WTC11 (cell line): Measurements from ENCODE around the gene TTN. TPM values are rescaled to one million over a fixed set of nuclear protein-coding genes. Genes with fewer than 3 reads are reported as not detected.

Source experiments
- ATAC-seq: fragments of 200-7000 bp; cut with Tn5 transposase; 2 replicates; pipeline ENCODE4 v1.10.0; 2021; ENCODE audit warnings: mild to moderate bottlenecking, moderate library complexity
- CTCF ChIA-PET: fragments of 300-600 bp; sonication (Branson Sonifier 250); formaldehyde crosslinking; loops from one replicate; lab custom pipeline; 2021; ENCODE audit warnings: antibody characterized with exemption; lab: Charles Lee
- POLR2A ChIA-PET: fragments of 350-600 bp; sonication (Branson Sonifier 250); formaldehyde crosslinking; loops from one replicate; lab custom pipeline; 2021; ENCODE audit warnings: antibody characterized with exemption; lab: Charles Lee
- DNase-seq: peaks from one replicate; pipeline ENCODE4 v3.0.0; 2021; ENCODE audit warnings: low spot score
- H3K27ac Mint-ChIP-seq: 2 replicates; pipeline ENCODE4 v1.8.0; 2021; ENCODE audit warnings: mixed read lengths
- H3K27me3 Mint-ChIP-seq: 2 replicates; pipeline ENCODE4 v1.8.0; 2021; ENCODE audit warnings: low read depth, mild to moderate bottlenecking, moderate library complexity, mixed read lengths
- H3K36me3 Mint-ChIP-seq: 2 replicates; pipeline ENCODE4 v1.8.0; 2021; ENCODE audit warnings: mixed read lengths
- H3K4me1 Mint-ChIP-seq: 2 replicates; pipeline ENCODE4 v1.8.0; 2022; ENCODE audit warnings: mixed read lengths
- H3K4me3 Mint-ChIP-seq: 2 replicates; pipeline ENCODE4 v1.8.0; 2021; ENCODE audit warnings: mild to moderate bottlenecking, moderate library complexity, mixed read lengths
- H3K9me3 Mint-ChIP-seq: 2 replicates; pipeline ENCODE4 v1.8.0; 2021; ENCODE audit warnings: mixed read lengths
- ATF1 ChIP-seq: sonication (generic); formaldehyde crosslinking; IDR thresholded peaks from 2 replicates; pipeline ENCODE4 v1.8.1; 2023; ENCODE audit warnings: mild to moderate bottlenecking, moderate library complexity, missing genetic modification reagents
- CREM ChIP-seq: sonication (generic); formaldehyde crosslinking; IDR thresholded peaks from 2 replicates; pipeline ENCODE4 v1.8.1; 2022; ENCODE audit warnings: mild to moderate bottlenecking, missing genetic modification reagents, moderate library complexity
- EMX1 ChIP-seq: fragments of 250-450 bp; sonication (Bioruptor Pico); IDR thresholded peaks from 2 replicates; pipeline ENCODE4 v1.8.0; 2021; ENCODE audit warnings: mild to moderate bottlenecking
- ETV6 ChIP-seq: sonication (generic); formaldehyde crosslinking; IDR thresholded peaks from 2 replicates; pipeline ENCODE4 v1.8.1; 2022; ENCODE audit warnings: mild to moderate bottlenecking, missing genetic modification reagents
- GABPB1 ChIP-seq: sonication (generic); formaldehyde crosslinking; IDR thresholded peaks from 2 replicates; pipeline ENCODE4 v1.8.1; 2023; ENCODE audit warnings: mild to moderate bottlenecking, missing genetic modification reagents
- GRHL2 ChIP-seq: fragments of 250-450 bp; sonication (Bioruptor Pico); IDR thresholded peaks from 2 replicates; pipeline ENCODE4 v1.8.0; 2022; ENCODE audit warnings: mild to moderate bottlenecking, moderate library complexity; ENCODE audit not compliant: insufficient replicate concordance, severe bottlenecking
- KAT7 ChIP-seq: sonication (generic); formaldehyde crosslinking; IDR thresholded peaks from 2 replicates; pipeline ENCODE4 v1.8.1; 2023; ENCODE audit warnings: missing genetic modification reagents, mild to moderate bottlenecking, borderline replicate concordance
- NR2C2 ChIP-seq: sonication (generic); formaldehyde crosslinking; IDR thresholded peaks from 2 replicates; pipeline ENCODE4 v1.8.0; 2022; ENCODE audit warnings: mild to moderate bottlenecking, missing genetic modification reagents
- SMAD3 ChIP-seq: sonication (generic); formaldehyde crosslinking; IDR thresholded peaks from 2 replicates; pipeline ENCODE4 v1.8.0; 2022; ENCODE audit warnings: missing genetic modification reagents, mild to moderate bottlenecking, borderline replicate concordance
- SOX15 ChIP-seq: fragments of 250-450 bp; sonication (Bioruptor Pico); IDR thresholded peaks from 2 replicates; pipeline ENCODE4 v1.9.0; 2021; ENCODE audit warnings: mild to moderate bottlenecking
- TEAD1 ChIP-seq: sonication (generic); formaldehyde crosslinking; IDR thresholded peaks from 2 replicates; pipeline ENCODE4 v1.8.0; 2022; ENCODE audit warnings: mild to moderate bottlenecking, missing genetic modification reagents
- TEAD4 ChIP-seq: sonication (generic); formaldehyde crosslinking; IDR thresholded peaks from 2 replicates; pipeline ENCODE4 v1.8.0; 2022; ENCODE audit warnings: mild to moderate bottlenecking, missing genetic modification reagents
- ZBTB21 ChIP-seq: sonication (generic); formaldehyde crosslinking; IDR thresholded peaks from 2 replicates; pipeline ENCODE4 v1.8.1; 2023; ENCODE audit warnings: mild to moderate bottlenecking, missing genetic modification reagents, borderline replicate concordance
- ZNF121 ChIP-seq: sonication (generic); formaldehyde crosslinking; IDR thresholded peaks from 2 replicates; pipeline ENCODE4 v1.8.0; 2023; ENCODE audit warnings: missing genetic modification reagents
- ZNF263 ChIP-seq: sonication (generic); formaldehyde crosslinking; IDR thresholded peaks from 2 replicates; pipeline ENCODE4 v1.8.1; 2022; ENCODE audit warnings: low read depth, mild to moderate bottlenecking, moderate library complexity, missing genetic modification reagents
- ZNF416 ChIP-seq: fragments of 250-450 bp; sonication (Bioruptor Pico); IDR thresholded peaks from 2 replicates; pipeline ENCODE4 v1.9.0; 2021; ENCODE audit warnings: mild to moderate bottlenecking, inconsistent platforms
- ZNF671 ChIP-seq: fragments of 250-450 bp; sonication (Bioruptor Pico); IDR thresholded peaks from 2 replicates; pipeline ENCODE4 v1.8.0; 2021; ENCODE audit warnings: mild to moderate bottlenecking
- total RNA-seq: library from RNA; stranded (reverse); gene quantifications from 3 replicates; pipeline ENCODE4 v1.2.3, GENCODE V29; 2021
- TF ChIP-seq, protein P1 (sequence below): sonication (generic); formaldehyde crosslinking; IDR thresholded peaks from 2 replicates; pipeline ENCODE4 v1.8.0; 2022; ENCODE audit warnings: mild to moderate bottlenecking, missing genetic modification reagents
- TF ChIP-seq, protein P2 (sequence below): sonication (generic); formaldehyde crosslinking; IDR thresholded peaks from 2 replicates; pipeline ENCODE4 v1.8.0; 2022; ENCODE audit warnings: mild to moderate bottlenecking, missing genetic modification reagents
- TF ChIP-seq, protein P3 (sequence below): sonication (generic); formaldehyde crosslinking; IDR thresholded peaks from 2 replicates; pipeline ENCODE4 v1.8.1; 2023; ENCODE audit warnings: mild to moderate bottlenecking, missing genetic modification reagents, moderate library complexity
- TF ChIP-seq, protein P4 (sequence below): sonication (generic); formaldehyde crosslinking; IDR thresholded peaks from 2 replicates; pipeline ENCODE4 v1.8.0; 2022; ENCODE audit warnings: mild to moderate bottlenecking, missing genetic modification reagents
- TF ChIP-seq, protein P5 (sequence below): fragments of 250-450 bp; sonication (Bioruptor Pico); IDR thresholded peaks from 2 replicates; pipeline ENCODE4 v1.9.0; 2021; ENCODE audit warnings: mild to moderate bottlenecking
- TF ChIP-seq, protein P6 (sequence below): sonication (generic); formaldehyde crosslinking; IDR thresholded peaks from 2 replicates; pipeline ENCODE4 v1.8.1; 2023; ENCODE audit warnings: mild to moderate bottlenecking, moderate library complexity, missing genetic modification reagents

The TTN gene
- total RNA-seq, 1 experiment from 2014 or later, result 4.7 TPM

DNA sequence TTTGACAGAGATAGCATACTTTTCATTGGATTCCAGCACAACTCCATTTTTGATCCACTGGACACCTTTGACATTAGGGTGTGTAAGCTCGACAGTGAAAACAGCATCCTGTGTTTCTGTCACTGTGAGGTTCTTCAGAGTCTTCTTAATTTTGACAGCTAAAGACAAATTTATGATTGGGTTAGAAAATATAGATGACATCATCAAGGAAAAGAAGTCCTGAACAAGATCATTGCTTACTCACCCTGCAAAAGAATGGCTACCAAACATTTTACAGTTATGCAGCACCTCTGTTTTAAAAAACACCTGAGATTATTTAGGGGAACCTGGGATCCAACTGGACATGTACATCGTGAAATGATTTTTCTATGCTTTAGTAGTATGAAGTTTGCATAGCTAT, 36.7 kb downstream of the TTN start:
- POLR2A ChIA-PET, result no interaction called here
- Mint-ChIP-seq H3K9me3 (peaks cover under 1% of the 10 kb centered on the region; the same call in 1 of the 2 replicates), H3K27me3 (no peaks in the 10 kb centered on the region)
- TF ChIP-seq ZNF671 (CRISPR knock-in tag), result no peak
- TF ChIP-seq TEAD4 (CRISPR knock-in tag), result no peak
- TF ChIP-seq CREM (CRISPR knock-in tag), result no peak
- TF ChIP-seq, protein P1, sequence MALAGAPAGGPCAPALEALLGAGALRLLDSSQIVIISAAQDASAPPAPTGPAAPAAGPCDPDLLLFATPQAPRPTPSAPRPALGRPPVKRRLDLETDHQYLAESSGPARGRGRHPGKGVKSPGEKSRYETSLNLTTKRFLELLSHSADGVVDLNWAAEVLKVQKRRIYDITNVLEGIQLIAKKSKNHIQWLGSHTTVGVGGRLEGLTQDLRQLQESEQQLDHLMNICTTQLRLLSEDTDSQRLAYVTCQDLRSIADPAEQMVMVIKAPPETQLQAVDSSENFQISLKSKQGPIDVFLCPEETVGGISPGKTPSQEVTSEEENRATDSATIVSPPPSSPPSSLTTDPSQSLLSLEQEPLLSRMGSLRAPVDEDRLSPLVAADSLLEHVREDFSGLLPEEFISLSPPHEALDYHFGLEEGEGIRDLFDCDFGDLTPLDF (CRISPR knock-in tag), result no peak
- TF ChIP-seq ZNF121, result no peak
- no peak for TF ChIP-seq ATF1
- TF ChIP-seq, protein P2, sequence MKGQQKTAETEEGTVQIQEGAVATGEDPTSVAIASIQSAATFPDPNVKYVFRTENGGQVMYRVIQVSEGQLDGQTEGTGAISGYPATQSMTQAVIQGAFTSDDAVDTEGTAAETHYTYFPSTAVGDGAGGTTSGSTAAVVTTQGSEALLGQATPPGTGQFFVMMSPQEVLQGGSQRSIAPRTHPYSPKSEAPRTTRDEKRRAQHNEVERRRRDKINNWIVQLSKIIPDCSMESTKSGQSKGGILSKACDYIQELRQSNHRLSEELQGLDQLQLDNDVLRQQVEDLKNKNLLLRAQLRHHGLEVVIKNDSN (CRISPR knock-in tag), result no peak
- no peak for TF ChIP-seq EMX1 (CRISPR knock-in tag)
- TF ChIP-seq TEAD1, result no peak
- TF ChIP-seq ETV6 (CRISPR knock-in tag), result no peak
- no peak for TF ChIP-seq NR2C2
- TF ChIP-seq GABPB1 (CRISPR knock-in tag), result no peak
- no peak for TF ChIP-seq ZNF263 (CRISPR knock-in tag)
- TF ChIP-seq, protein P3, sequence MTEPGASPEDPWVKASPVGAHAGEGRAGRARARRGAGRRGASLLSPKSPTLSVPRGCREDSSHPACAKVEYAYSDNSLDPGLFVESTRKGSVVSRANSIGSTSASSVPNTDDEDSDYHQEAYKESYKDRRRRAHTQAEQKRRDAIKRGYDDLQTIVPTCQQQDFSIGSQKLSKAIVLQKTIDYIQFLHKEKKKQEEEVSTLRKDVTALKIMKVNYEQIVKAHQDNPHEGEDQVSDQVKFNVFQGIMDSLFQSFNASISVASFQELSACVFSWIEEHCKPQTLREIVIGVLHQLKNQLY (CRISPR knock-in tag), result no peak
- no peak for TF ChIP-seq GRHL2 (CRISPR knock-in tag)
- no peak for TF ChIP-seq KAT7 (CRISPR knock-in tag)
- no peak for TF ChIP-seq SMAD3 (CRISPR knock-in tag)
- TF ChIP-seq, protein P4, sequence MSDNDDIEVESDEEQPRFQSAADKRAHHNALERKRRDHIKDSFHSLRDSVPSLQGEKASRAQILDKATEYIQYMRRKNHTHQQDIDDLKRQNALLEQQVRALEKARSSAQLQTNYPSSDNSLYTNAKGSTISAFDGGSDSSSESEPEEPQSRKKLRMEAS (CRISPR knock-in tag), result no peak
- no peak for TF ChIP-seq ZNF416
- TF ChIP-seq, all 79 proteins: peak for 0
- CTCF ChIA-PET, result interaction anchor here (0.9 kb wide), 1 partner anchor 9 kb away, joined by 4 read pairs; no protein-coding TSS in a partner anchor
- Mint-ChIP-seq H3K27ac (no peak overlapping the region), H3K4me1 (no peaks in the 10 kb centered on the region), H3K4me3 (no peak overlapping the region), H3K36me3 (0 out of 2 replicates have a peak, but pooled peaks cover 3% of the 10 kb centered on the region)
- no peak for DNase-seq
- ATAC-seq, result no peak

DNA sequence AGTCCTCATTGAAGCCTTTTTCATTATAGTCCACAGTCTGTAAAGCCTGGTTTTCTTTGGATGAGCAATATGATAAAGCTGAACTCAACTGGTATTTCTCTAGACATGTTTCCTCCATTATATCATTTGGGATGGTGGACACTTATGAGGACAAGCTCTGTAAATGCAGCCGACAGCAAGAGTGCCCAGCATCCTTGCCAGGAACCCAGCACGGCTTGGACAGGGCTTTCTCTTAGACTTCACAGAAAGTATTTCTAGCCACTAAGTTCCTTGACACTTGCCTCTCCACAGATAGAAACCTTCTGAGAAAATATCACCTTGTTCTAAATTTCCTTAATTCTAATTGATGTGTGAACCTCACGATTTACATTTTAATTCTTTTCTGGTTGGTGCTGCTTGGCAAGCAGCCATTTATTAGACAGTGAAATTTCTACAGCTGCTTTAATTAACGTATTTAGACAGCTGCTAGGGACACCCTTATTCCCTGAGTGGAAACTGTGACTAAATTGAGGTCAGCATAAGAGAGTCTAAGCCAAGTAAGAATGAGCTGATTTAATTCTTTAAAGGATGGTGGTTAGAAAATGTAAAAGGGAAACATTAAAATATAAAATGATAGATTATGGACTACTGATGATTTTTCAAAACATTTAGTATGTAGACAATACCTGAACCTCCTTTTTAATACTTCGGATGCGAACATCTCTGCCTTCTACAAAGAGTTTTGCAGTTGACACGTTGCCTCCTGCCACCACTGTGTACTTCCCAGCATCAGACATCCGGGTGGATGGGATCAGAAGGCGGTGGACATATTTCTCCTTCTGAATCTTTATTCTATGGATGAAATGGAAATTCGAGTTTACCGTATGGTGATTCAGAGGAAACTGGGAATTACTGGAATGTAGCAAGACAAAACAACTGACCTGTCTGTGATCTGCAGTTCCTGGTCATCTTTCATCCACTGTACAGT, 39.8 kb downstream of the TTN start:
- H3K36me3 Mint-ChIP-seq, result no peaks in the 10 kb centered on the region
- no peaks in the 10 kb centered on the region for H3K4me1 Mint-ChIP-seq
- ChIA-PET CTCF (interaction anchor here (1.0 kb wide), 1 partner anchor 67 kb away, joined by 3 read pairs; no protein-coding TSS in a partner anchor), POLR2A (no interaction called here)
- H3K9me3 Mint-ChIP-seq, result no peaks in the 10 kb centered on the region
- DNase-seq (no peak), ATAC-seq (no peak)
- H3K27me3 Mint-ChIP-seq, result no peaks in the 10 kb centered on the region
- H3K27ac Mint-ChIP-seq, result no peak overlapping the region
- H3K4me3 Mint-ChIP-seq, result no peak overlapping the region
- TF ChIP-seq, protein P5, sequence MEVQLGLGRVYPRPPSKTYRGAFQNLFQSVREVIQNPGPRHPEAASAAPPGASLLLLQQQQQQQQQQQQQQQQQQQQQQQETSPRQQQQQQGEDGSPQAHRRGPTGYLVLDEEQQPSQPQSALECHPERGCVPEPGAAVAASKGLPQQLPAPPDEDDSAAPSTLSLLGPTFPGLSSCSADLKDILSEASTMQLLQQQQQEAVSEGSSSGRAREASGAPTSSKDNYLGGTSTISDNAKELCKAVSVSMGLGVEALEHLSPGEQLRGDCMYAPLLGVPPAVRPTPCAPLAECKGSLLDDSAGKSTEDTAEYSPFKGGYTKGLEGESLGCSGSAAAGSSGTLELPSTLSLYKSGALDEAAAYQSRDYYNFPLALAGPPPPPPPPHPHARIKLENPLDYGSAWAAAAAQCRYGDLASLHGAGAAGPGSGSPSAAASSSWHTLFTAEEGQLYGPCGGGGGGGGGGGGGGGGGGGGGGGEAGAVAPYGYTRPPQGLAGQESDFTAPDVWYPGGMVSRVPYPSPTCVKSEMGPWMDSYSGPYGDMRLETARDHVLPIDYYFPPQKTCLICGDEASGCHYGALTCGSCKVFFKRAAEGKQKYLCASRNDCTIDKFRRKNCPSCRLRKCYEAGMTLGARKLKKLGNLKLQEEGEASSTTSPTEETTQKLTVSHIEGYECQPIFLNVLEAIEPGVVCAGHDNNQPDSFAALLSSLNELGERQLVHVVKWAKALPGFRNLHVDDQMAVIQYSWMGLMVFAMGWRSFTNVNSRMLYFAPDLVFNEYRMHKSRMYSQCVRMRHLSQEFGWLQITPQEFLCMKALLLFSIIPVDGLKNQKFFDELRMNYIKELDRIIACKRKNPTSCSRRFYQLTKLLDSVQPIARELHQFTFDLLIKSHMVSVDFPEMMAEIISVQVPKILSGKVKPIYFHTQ, result no peak
- TF ChIP-seq, protein P6, sequence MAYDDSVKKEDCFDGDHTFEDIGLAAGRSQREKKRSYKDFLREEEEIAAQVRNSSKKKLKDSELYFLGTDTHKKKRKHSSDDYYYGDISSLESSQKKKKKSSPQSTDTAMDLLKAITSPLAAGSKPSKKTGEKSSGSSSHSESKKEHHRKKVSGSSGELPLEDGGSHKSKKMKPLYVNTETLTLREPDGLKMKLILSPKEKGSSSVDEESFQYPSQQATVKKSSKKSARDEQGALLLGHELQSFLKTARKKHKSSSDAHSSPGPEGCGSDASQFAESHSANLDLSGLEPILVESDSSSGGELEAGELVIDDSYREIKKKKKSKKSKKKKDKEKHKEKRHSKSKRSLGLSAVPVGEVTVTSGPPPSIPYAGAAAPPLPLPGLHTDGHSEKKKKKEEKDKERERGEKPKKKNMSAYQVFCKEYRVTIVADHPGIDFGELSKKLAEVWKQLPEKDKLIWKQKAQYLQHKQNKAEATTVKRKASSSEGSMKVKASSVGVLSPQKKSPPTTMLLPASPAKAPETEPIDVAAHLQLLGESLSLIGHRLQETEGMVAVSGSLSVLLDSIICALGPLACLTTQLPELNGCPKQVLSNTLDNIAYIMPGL (CRISPR knock-in tag), result no peak
- TF ChIP-seq SOX15 (CRISPR knock-in tag), result no peak
- TF ChIP-seq ZBTB21 (CRISPR knock-in tag), result no peak
